HG03045 (cell line): Measurements from ENCODE around the gene WNT3A.
"Not testable (repeated sequence)": the region's sequence is repeated elsewhere in the genome, so short reads cannot be mapped to it uniquely, and the experiment has no call there.

Experiments used
- ATAC-seq: cut with Tn5 transposase; IDR thresholded peaks from one replicate; pipeline ENCODE4 v1.9.1; 2021; ENCODE audit warnings: mild to moderate bottlenecking, moderate library complexity; ENCODE audit not compliant: unreplicated experiment

WNT3A gene

GRCh38 chr1:228006786-228007048 lies at the start of gene WNT3A:
Gene WNT3A (plus strand): TSS chr1:228006998. CDS start chr1:228007129, 131 bp downstream.
- no peak for ATAC-seq

DNA sequence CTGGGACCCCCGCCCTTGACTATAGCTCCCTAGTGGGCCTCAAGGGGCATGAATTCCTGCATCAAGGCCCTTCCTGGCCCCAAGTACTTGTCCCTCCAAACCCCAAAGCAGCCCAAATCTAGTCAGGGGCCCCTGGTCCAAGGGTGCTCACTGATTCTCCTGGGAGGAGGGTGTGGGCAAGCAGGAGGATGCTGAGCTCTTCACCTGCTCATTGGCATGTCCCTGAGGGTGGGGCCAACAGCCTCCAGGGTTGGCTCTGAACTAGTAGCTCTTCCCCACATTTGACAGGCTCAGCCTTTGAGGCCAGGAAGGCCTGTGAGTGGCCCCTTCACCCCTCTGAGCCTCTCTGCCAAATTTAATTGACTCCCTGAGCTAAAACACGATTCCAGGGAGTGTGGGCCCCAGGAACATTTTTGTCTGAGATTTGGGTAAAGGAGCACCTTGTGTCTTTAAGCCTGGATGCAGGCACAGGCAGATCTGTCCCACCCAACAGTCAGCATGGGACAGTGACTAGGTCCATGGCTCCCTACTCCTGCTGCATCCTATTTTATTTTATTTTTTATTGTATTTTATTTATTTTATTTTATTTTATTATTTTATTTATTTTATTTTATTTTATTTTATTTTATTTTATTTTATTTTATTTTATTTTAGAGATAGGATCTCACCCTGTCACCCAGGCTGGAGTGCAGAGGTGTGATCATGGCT lies 48.0 kb upstream of the WNT3A start:
- ATAC-seq = no peak

DNA sequence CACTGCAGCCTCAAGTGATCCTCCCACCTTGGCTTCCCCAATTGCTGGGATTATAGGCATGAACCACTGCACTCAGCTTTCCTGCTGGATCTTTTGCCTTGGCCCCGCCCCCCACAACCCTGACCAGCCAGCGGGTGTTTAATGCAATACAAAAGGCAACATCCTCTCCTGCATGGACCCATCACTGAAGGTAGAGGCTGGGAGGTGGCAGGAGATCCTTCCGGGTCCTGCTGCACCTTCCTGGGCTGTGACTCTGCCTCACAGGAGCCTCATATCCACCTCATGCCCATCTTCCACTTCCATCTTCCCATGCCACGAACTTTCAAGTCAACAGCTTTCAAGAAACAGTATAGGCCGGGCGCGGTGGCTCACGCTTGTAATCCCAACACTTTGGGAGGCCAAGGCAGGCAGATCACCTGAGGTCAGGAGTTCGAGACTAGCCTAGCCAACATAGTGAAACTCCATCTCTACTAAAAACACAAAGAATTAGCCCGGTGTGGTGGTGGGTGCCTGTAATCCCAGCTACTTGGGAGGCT lies 47.4 kb upstream of the WNT3A start:
- no peak for ATAC-seq

DNA sequence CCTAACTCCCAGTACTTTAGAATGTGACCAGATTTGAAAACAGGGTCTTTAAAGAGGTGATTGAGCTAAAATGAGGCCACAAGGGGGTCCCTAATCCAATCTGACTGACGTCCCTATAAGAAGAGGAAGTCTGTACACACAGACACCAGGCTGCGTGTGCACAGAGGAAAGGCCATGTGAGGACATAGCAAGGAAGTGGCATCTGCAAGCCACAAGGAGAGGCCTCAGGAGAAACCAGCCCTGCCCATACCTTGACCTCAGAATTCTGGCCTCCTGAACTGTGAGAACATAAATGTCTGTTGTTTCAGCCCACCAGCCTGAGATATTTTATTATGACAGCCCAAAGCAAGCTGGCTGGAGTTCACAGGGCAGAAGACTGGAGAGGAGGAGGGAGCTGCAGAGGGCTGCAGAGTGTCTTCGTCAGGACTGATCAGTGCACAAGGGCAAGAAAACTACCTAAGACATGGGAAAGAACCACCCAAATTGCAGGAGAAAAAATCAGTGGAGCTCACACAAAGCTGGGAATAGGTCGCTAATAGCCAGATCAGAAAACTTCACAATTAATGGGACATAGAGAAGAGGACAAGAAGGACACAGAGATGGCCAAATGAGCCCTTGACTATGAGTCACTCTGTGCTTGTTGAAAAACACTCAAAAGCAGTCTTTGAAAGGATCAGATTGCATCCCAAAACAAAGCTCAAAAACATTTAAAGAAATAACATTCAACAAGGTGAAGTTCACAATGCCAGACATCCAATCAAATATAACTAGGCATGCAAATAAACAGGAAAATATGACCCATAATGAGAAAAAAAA lies 44.9 kb upstream of the WNT3A start:
- ATAC-seq = no peak

GRCh38 chr1:227966733-227967132 lies 40.1 kb upstream of the WNT3A start:
- not testable (repeated sequence) for ATAC-seq

DNA sequence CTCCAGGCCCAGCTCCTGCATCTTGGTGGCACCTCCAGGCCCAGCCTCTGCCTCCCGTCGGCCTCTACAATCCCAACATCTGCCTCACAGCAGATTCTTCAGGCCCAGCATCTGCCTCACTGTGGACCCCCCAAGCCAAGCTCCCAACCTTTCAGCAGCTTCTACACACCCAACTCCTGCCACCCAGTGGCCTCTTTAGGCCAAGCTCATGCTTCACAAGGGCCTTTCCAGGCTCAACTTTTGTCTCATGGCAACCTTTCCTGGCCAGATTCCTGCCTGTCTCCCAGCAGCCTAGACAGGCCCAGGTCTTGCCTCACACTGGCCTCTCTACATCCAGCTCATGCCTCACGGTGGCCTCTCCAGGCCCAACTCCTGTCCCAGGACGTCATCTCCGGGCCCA lies 39.0 kb upstream of the WNT3A start:
- not testable (repeated sequence) for ATAC-seq

GRCh38 chr1:227970076-227970995 lies 36.5 kb upstream of the WNT3A start:
- not testable (repeated sequence) for ATAC-seq

- not testable (repeated sequence) for ATAC-seq
These were observed 35.6 kb upstream of the WNT3A start for GRCh38 chr1:227971216-227971615.

DNA sequence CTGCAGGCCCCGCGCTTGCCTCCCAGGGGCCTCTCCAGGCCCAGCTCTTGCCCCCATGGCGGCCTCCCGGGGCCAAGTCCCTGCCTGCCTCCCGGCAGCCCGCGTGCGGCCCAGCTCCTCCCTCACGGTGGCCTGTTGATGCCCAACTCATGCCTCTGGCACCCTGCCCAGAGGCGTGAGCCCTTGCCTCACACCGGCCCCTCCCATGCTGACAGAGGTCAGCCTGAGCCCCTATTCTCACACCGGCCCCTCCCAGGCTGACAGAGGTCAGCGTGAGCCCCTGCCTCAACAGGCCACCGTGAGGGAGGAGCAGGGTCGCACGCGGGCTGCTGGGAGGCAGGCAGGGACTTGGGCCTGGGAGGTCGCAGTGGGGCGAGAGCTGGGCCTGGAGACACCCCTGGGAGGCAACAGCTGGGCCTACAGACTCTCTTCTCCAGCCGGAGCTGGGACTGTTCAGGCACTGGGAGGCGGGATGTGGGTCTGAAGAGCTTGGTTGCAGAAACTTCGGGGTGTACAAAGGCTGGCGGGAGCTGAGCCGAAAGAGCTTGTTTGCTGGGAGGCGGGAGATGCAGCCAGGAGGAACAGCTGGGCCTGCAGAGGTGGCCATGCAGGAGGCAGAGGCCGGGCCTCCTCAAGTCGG lies 35.0 kb upstream of the WNT3A start:
- not testable (repeated sequence) for ATAC-seq

- not testable (repeated sequence) for ATAC-seq
These were observed 34.5 kb upstream of the WNT3A start for GRCh38 chr1:227972283-227972679.

GRCh38 chr1:227972843-227973374 lies 33.9 kb upstream of the WNT3A start:
- ATAC-seq = not testable (repeated sequence)

DNA sequence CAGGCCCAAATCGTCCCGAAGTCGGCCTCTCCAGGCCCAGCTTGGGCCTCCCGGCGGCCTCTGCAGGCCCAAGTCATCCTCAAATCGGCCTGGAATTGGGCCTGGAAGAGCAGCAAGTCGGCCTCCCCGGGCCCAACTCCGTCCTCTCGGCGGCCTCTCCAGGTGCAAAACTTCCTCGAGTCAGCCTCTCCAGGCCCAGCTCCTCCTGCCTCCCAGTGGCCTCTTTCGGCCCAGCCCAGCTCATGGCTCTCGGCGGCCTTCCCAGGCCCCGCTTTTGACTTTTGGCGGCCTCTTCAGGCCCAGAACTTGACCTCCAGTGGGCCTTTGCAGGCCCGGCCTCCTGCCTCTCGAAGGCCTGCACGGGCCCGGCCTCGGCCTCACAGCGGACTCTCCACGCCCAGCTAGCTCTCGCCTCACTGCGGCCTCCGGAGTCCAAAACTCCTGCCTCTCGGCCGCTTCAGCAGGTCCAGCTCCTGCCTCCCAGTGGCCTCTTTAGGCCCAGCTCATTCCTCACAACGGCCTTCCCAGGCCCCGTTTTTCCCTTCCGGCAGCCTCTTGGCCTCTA lies 33.0 kb upstream of the WNT3A start:
- not testable (repeated sequence) for ATAC-seq

- not testable (repeated sequence) for ATAC-seq
These were observed 31.1 kb upstream of the WNT3A start for GRCh38 chr1:227975583-227976283.

- no peak for ATAC-seq
These were observed 19.6 kb upstream of the WNT3A start for GRCh38 chr1:227987181-227987580.

DNA sequence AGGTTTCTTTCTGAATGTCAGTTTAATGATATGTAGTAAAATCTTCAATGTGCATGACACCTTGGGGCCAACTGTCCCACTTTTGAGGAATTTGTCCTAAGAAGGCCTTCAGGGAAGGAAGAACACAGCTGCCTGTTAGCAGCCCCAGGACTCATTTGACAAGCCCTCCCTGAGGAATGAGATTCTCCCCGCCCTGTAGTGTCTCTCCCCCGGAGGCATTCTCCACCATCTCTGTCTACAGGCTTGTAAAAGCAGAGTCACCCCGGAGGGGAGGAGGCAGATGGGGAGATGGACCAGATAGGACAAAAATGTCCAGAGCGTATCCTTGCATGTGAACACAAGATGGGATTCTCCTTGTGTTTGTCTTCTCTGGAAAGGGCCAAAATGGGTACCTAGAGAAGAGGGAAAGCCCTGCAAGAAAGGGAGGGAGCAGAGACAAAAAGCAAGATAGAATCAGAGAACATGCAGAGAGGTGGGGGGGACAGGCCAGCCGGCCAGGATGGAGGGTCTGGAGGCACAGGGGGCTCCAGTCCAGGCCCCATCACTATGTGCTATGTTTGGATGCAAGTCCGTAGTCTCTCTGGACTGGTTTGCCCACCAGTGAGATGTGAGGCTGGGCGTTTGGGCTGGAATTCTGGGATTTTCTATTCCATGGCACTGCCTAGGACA lies 12.0 kb upstream of the WNT3A start:
- no peak for ATAC-seq

- no peak for ATAC-seq
These were observed 10.4 kb upstream of the WNT3A start for GRCh38 chr1:227996187-227996950.

DNA sequence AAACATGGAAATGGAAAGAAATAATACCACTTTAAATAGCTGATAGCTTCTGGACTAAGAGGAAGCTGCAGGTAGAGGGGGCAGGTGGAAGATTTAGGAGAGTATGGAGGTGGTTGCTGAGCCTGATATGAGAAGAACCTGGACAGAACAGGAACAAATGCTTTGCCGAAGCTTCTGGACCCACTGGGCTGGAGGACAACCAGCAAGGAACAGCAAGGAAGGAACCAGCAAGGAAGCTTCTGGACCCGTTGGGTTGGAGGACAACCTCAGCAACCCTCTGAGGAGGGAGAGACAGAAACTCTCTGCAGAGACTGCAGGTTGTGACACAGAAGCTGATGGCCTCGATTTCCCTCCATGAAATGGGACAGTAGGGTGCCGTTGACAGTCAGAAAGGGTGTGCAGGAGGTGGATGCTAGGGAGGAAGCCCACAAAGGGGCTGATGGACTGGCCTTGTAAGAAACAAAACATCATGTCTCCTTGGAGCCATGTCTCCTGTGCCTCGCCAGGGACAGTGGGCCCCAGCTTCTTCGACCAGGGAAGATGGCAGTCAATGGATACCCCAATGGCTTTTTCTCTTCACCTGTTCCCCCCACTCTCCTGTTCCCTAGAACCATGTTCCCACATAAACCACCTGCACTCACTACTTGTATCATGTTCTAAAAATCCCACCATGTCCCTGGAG lies 8.3 kb upstream of the WNT3A start:
- ATAC-seq = no peak
